Activated CD8-positive, alpha-beta T cell treated with anti-CD3 and anti-CD28 coated beads, Interleukin-2, amount 10 ng/mL, durations not matched to agents 7 days and 5 days (primary cell): ENCODE results near the gene GABARAP. TPM values are rescaled to one million over a fixed set of nuclear protein-coding genes. Genes with fewer than 3 reads are reported as not detected.

ENCODE experiments used
- ATAC-seq: fragments of 150-1000 bp; cut with Tn5 transposase; one replicate; pipeline ENCODE4 v1.10.0; 2021; ENCODE audit warnings: moderate library complexity
- CTCF ChIA-PET: fragments of 350-600 bp; sonication (Branson Sonifier 250); formaldehyde crosslinking; loops from one replicate; lab custom pipeline; 2021; ENCODE audit warnings: antibody characterized with exemption; lab: Charles Lee
- POLR2A ChIA-PET: fragments of 350-600 bp; sonication (Branson Sonifier 250); formaldehyde crosslinking; loops from one replicate; lab custom pipeline; 2021; ENCODE audit warnings: antibody characterized with exemption; lab: Charles Lee
- DNase-seq: peaks from one replicate; pipeline ENCODE4 v3.0.0-alpha.2; 2020
- H3K27ac Mint-ChIP-seq: one replicate; pipeline ENCODE4 v1.8.0; 2021; ENCODE audit warnings: mild to moderate bottlenecking, mixed read lengths
- H3K27me3 Mint-ChIP-seq: one replicate; pipeline ENCODE4 v1.8.0; 2021; ENCODE audit warnings: low read depth, mixed read lengths
- H3K36me3 Mint-ChIP-seq: one replicate; pipeline ENCODE4 v1.8.0; 2021; ENCODE audit warnings: low read depth, mixed read lengths
- H3K4me1 Mint-ChIP-seq: one replicate; pipeline ENCODE4 v1.8.0; 2021; ENCODE audit warnings: low read depth, mixed read lengths
- H3K4me3 Mint-ChIP-seq: one replicate; pipeline ENCODE4 v1.8.0; 2021; ENCODE audit warnings: mild to moderate bottlenecking, mixed read lengths
- H3K9me3 Mint-ChIP-seq: one replicate; pipeline ENCODE4 v1.8.0; 2022; ENCODE audit warnings: mixed read lengths; ENCODE audit not compliant: insufficient read depth
- total RNA-seq, 2 experiments: library from RNA; stranded (reverse); gene quantifications; one replicate each; pipeline ENCODE4 v1.2.3, GENCODE V29; 2021

GABARAP gene
- total RNA-seq, 2 experiments from 2014 or later, result 203 to 227 TPM

GRCh38 chr17:7281074-7281952 is 39.1 kb upstream of the GABARAP start, which contains the start of gene SLC2A4:
TSS of gene SLC2A4 (plus strand) at chr17:7281718. CDS start at chr17:7281935, 217 bp downstream.
- peak; percentile 76 for ATAC-seq
- Mint-ChIP-seq H3K27ac (peak within 1 kb of the TSS; percentile 50), H3K4me3 (peak within 1 kb of the TSS; percentile 73), H3K9me3 (no peaks in the 10 kb centered on the region), H3K4me1 (peaks cover 27% of the 10 kb centered on the region), H3K27me3 (peaks cover 25% of the 10 kb centered on the region), H3K36me3 (no peaks in the 10 kb centered on the region)
- DNase-seq, result peak; percentile 86
- POLR2A ChIA-PET, result interaction anchor here (1.0 to 2.3 kb wide), 3 partner anchors 11 to 269 kb away, joined by 5 to 8 read pairs (median 5); no protein-coding TSS in a partner anchor
- CTCF ChIA-PET, result interaction anchor here (0.8 to 8.8 kb wide), 13 partner anchors 10 to 279 kb away, joined by 3 to 81 read pairs (median 4); partner anchors contain the start of genes ACAP1, TMEM256 and TMEM95

DNA sequence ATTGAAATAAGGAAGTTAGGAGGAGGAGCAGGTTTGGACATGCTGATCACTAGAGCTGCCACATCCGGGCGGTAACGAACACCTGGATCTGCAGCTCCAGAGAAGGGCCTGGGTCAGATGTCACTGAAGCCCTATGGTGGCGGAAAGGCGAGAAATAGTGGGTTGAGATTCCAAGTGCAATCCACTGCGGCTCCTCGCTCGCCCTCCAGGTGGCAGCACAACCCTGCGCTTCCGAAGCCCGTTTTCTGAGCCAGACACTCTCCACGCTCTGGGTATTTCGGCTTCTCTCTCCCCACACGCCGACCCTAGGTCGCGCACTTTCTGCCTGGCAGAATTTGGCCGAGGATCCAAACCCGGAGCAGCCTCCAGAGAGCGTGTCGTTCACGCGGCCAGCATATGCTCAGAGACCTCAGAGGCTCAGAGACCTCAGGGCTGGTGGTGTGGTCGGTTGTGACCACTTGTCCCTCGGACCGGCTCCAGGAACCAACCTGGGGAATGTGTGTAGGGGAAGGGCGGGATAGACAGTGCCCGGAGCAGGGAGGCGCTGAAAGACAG is 38.3 kb upstream of the GABARAP start:
- Mint-ChIP-seq H3K4me3 (peak overlapping the region; percentile 73), H3K27ac (peak overlapping the region; percentile 50), H3K9me3 (no peaks in the 10 kb centered on the region), H3K27me3 (peaks cover 24% of the 10 kb centered on the region), H3K4me1 (peaks cover 27% of the 10 kb centered on the region), H3K36me3 (no peaks in the 10 kb centered on the region)
- ChIA-PET POLR2A (interaction anchor here (1.4 kb wide), 1 partner anchor 28 kb away, joined by 5 read pairs; no protein-coding TSS in a partner anchor), CTCF (interaction anchor here (0.6 to 8.8 kb wide), 14 partner anchors 11 to 328 kb away, joined by 3 to 81 read pairs (median 4); partner anchors contain the start of genes ACAP1, CTDNEP1, TMEM256 and TMEM95)
- DNase-seq, result peak; percentile 90
- ATAC-seq, result peak; percentile 86

- CTCF ChIA-PET, result interaction anchor here (0.6 to 8.8 kb wide), 4 partner anchors 18 to 406 kb away, joined by 3 to 81 read pairs (median 3); no protein-coding TSS in a partner anchor
Measured at GRCh38 chr17:7279448-7279847, 37.2 kb upstream of the GABARAP start.

DNA sequence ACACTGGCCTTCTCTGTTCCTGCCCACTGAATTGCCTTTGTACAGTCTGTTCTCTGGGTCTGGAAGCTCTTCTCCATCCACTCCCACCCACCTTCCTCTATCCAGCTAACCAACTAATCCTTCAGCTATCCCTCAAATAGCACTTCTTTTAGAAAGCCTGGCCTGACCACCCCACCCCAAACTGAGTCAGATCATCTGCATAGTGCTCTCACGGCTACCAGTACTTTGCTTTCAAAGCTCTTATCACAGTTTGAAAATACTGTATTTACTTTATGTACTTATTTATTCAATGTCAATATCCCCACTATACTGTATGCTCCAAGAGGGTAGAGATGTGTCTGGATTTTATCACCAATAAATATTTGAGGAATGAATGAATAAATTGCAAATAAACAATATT is 24.5 kb upstream of the GABARAP start:
- no peak for ATAC-seq
- ChIA-PET CTCF (interaction anchor here (0.6 to 2.8 kb wide), 6 partner anchors 15 to 421 kb away, joined by 3 to 18 read pairs (median 3); partner anchors contain the start of genes NEURL4, SLC2A4 and TP53), POLR2A (interaction anchor here (0.6 to 1.2 kb wide), 2 partner anchors 28 to 169 kb away, joined by 3 read pairs; partner anchors contain the start of gene PHF23)
- no peak for DNase-seq
- no peaks in the 10 kb centered on the region for H3K9me3 Mint-ChIP-seq
- no peak overlapping the region for H3K4me3 Mint-ChIP-seq
- no peak overlapping the region for H3K27ac Mint-ChIP-seq
- peaks cover 31% of the 10 kb centered on the region for H3K27me3 Mint-ChIP-seq
- no peaks in the 10 kb centered on the region for H3K36me3 Mint-ChIP-seq
- H3K4me1 Mint-ChIP-seq, result peaks cover 20% of the 10 kb centered on the region

More at GRCh38 chr17:7279448-7279847, 37.2 kb upstream of the GABARAP start:
- H3K4me1 Mint-ChIP-seq, result peaks cover 27% of the 10 kb centered on the region
- DNase-seq, result no peak
- no peaks in the 10 kb centered on the region for H3K9me3 Mint-ChIP-seq
- no peak overlapping the region for H3K4me3 Mint-ChIP-seq
- POLR2A ChIA-PET, result no interaction called here
- H3K27ac Mint-ChIP-seq, result no peak overlapping the region
- peaks cover 24% of the 10 kb centered on the region for H3K27me3 Mint-ChIP-seq
- ATAC-seq, result no peak
- no peaks in the 10 kb centered on the region for H3K36me3 Mint-ChIP-seq

GRCh38 chr17:7263801-7264078 is 21.5 kb upstream of the GABARAP start:
- H3K27ac Mint-ChIP-seq, result no peak overlapping the region
- CTCF ChIA-PET, result interaction anchor here (1.6 kb wide), 1 partner anchor 33 kb away, joined by 4 read pairs; no protein-coding TSS in a partner anchor
- no peak overlapping the region for H3K4me3 Mint-ChIP-seq
- H3K27me3 Mint-ChIP-seq, result peaks cover 29% of the 10 kb centered on the region
- peaks cover 8% of the 10 kb centered on the region for H3K36me3 Mint-ChIP-seq
- DNase-seq (no peak), ATAC-seq (no peak)
- H3K4me1 Mint-ChIP-seq, result peaks cover 26% of the 10 kb centered on the region
- POLR2A ChIA-PET, result interaction anchor here (0.6 kb wide), 1 partner anchor 49 kb away, joined by 3 read pairs; no protein-coding TSS in a partner anchor
- no peaks in the 10 kb centered on the region for H3K9me3 Mint-ChIP-seq

DNA sequence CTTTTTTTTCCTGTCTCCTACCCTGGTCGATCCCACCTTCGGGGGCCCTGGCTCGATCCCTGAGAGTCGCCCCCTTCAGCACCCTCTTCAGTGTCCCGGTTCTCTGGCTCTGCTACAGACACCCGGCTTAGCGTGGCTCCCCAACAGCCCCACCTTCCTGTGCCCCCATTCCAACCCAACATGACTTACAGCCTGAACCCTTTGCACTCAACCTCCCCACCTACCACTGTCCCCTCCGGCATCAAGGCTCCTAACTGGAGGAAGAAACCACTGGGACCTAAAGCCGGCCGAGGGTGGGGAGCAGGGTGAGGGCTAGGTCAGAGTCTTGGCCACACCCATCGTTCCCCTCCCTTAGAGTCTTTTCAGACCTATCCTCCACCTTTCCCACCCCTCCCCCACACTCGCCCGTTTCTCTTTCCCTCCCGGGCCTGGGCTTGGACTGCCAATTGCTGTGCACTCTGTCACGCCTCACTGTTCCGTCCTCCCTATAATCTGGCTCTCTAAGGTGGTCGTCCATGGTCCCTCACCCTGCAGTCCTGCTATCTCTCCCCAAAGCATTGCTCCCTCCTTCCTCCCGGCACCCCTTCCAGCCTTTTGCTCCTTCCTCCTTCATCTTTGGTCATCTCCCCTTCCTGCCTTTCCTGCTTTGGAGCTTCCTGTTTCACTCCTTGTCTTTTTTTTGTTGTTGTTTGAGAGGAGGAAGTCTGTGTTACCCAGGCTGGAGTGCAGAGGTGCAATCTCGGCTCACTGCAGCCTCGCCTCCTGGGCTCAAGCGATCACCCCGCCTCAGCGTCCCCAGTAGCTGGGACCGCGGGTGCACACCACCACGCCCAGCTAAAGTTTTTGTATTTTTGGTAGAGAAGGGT is 20.9 kb upstream of the GABARAP start:
- CTCF ChIA-PET, result interaction anchor here (1.6 kb wide), 1 partner anchor 34 kb away, joined by 4 read pairs; no protein-coding TSS in a partner anchor
- DNase-seq (peak; percentile 46), ATAC-seq (peak; percentile 16)
- Mint-ChIP-seq H3K4me3 (peak overlapping the region; percentile 54), H3K9me3 (no peaks in the 10 kb centered on the region), H3K27ac (peak overlapping the region; percentile 77), H3K27me3 (peaks cover 27% of the 10 kb centered on the region), H3K4me1 (peaks cover 26% of the 10 kb centered on the region), H3K36me3 (peaks cover 12% of the 10 kb centered on the region)
- POLR2A ChIA-PET, result interaction anchor here (0.6 kb wide), 2 partner anchors 50 to 221 kb away, joined by 3 to 5 read pairs; no protein-coding TSS in a partner anchor

GRCh38 chr17:7262192-7262934 is 20.1 kb upstream of the GABARAP start, which contains the start of gene CLDN7:
TSS of gene CLDN7 (minus strand) at chr17:7262478. CDS start at chr17:7262043, 435 bp downstream.
- ATAC-seq (no peak), DNase-seq (no peak)
- peaks cover 26% of the 10 kb centered on the region for H3K4me1 Mint-ChIP-seq
- POLR2A ChIA-PET, result interaction anchor here (1.0 kb wide), 1 partner anchor 42 kb away, joined by 3 read pairs; the partner anchor contains the start of genes ACADVL and DLG4
- H3K27ac Mint-ChIP-seq, result peak within 1 kb of the TSS; percentile 77
- peaks cover 27% of the 10 kb centered on the region for H3K27me3 Mint-ChIP-seq
- CTCF ChIA-PET, result no interaction called here
- H3K36me3 Mint-ChIP-seq, result peaks cover 12% of the 10 kb centered on the region
- no peaks in the 10 kb centered on the region for H3K9me3 Mint-ChIP-seq
- peak within 1 kb of the TSS; percentile 63 for H3K4me3 Mint-ChIP-seq

GRCh38 chr17:7261379-7262191 is 19.3 kb upstream of the GABARAP start:
- POLR2A ChIA-PET, result interaction anchor here (1.0 kb wide), 1 partner anchor 41 kb away, joined by 3 read pairs; the partner anchor contains the start of genes ACADVL and DLG4
- ATAC-seq (peak; percentile 42), DNase-seq (peak; percentile 31)
- Mint-ChIP-seq H3K27ac (peak overlapping the region; percentile 61), H3K36me3 (peaks cover 16% of the 10 kb centered on the region), H3K9me3 (no peaks in the 10 kb centered on the region), H3K4me1 (peaks cover 29% of the 10 kb centered on the region), H3K27me3 (peaks cover 24% of the 10 kb centered on the region), H3K4me3 (peak overlapping the region; percentile 63)
- CTCF ChIA-PET, result interaction anchor here (0.6 kb wide), 1 partner anchor 354 kb away, joined by 3 read pairs; no protein-coding TSS in a partner anchor

DNA sequence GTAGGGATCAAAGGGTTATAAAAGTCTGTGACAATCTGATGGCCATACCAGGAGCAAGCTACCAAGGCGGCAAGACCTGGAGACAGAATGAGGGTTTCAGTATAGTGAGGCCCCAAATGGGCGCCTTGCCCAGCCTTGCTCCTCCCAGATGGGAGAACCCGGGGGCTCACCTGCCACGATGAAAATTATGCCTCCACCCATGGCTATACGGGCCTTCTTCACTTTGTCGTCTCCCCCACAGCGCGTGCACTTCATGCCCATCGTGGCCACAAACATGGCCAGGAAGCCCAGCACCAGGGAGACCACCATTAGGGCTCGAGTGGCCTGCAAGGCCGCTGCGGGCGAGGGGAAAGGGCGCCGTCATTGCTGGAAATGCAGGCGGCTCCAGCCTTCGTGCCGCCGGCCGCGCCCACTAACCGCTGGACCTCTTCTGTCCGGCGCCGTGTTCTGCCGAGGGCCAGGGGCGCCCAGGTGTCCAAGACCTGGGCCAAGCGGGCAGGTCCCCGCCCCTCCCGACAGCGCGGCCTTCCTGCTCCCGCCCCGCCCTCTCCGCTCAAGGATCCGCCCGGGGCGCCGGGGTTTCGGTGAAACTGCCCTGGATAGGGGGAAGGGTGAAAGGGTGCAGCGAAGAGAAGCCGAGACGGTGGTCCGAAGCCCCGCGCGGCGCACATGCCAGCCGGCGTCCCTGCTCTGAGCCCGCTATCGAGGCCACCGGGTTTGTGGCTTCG is 18.6 kb upstream of the GABARAP start:
- Mint-ChIP-seq H3K4me3 (peak overlapping the region; percentile 52), H3K36me3 (peaks cover 20% of the 10 kb centered on the region), H3K9me3 (no peaks in the 10 kb centered on the region), H3K4me1 (peaks cover 33% of the 10 kb centered on the region), H3K27ac (no peak overlapping the region), H3K27me3 (peaks cover 24% of the 10 kb centered on the region)
- POLR2A ChIA-PET, result interaction anchor here (0.7 to 1.0 kb wide), 3 partner anchors 17 to 265 kb away, joined by 3 read pairs; partner anchors contain the start of genes ACADVL and DLG4
- CTCF ChIA-PET, result interaction anchor here (0.6 to 1.3 kb wide), 2 partner anchors 36 to 354 kb away, joined by 3 to 4 read pairs; no protein-coding TSS in a partner anchor
- DNase-seq (peak; percentile 47), ATAC-seq (peak; percentile 62)
